Endothelial cell of umbilical vein (primary cell): ENCODE results near the gene WWC1.

Source experiments
- CTCF ChIP-seq, 2 donors: IDR thresholded peaks; 1 replicate in 1 of 2; 2 replicates in 1 of 2; pipeline ENCODE4 v1.5.1; 2011; ENCODE audit warnings: low read length in 2 of 2, mild to moderate bottlenecking in 2 of 2, moderate library complexity in 2 of 2, control low read depth in 1 of 2, inconsistent platforms in 1 of 2, low read depth in 1 of 2; ENCODE audit not compliant: insufficient read depth in 1 of 2; ENCODE audit errors: extremely low read depth in 1 of 2
- EZH2 ChIP-seq: IDR thresholded peaks from 2 replicates; pipeline ENCODE4 v1.6.1; 2012; ENCODE audit warnings: borderline replicate concordance, low read depth, mild to moderate bottlenecking, moderate library complexity, low read length, inconsistent platforms; ENCODE audit not compliant: severe bottlenecking
- POLR2A ChIP-seq: IDR thresholded peaks from 2 replicates; pipeline ENCODE4 v1.6.1; 2012; ENCODE audit warnings: low read depth, mild to moderate bottlenecking, control low read depth, low read length
- POLR2AphosphoS5 ChIP-seq: IDR thresholded peaks from 2 replicates; pipeline ENCODE4 v1.6.1; 2012; ENCODE audit warnings: low read depth, mild to moderate bottlenecking, control low read depth, low read length, moderate library complexity; ENCODE audit not compliant: insufficient read depth
- TF ChIP-seq, protein P1 (sequence below): IDR thresholded peaks from 2 replicates; pipeline ENCODE4 v1.6.1; 2011; ENCODE audit not compliant: insufficient read depth, insufficient read length

GRCh38 chr5:168451565-168451964 lies 160.1 kb downstream of the WWC1 start:
- TF ChIP-seq, protein P1, sequence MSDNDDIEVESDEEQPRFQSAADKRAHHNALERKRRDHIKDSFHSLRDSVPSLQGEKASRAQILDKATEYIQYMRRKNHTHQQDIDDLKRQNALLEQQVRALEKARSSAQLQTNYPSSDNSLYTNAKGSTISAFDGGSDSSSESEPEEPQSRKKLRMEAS = no peak
- TF ChIP-seq CTCF (IDR thresholded peaks at IDR 0.05; ENCODE audit: extremely low read depth in 1 of 2, insufficient read depth in 1 of 2, low read depth in 1 of 2, low read length in 2 of 2) = no peak
- no peak for TF ChIP-seq POLR2A
- TF ChIP-seq EZH2 = no peak
- TF ChIP-seq POLR2AphosphoS5 = no peak
